ENCODE results near the gene CD151.

The CD151 gene

DNA sequence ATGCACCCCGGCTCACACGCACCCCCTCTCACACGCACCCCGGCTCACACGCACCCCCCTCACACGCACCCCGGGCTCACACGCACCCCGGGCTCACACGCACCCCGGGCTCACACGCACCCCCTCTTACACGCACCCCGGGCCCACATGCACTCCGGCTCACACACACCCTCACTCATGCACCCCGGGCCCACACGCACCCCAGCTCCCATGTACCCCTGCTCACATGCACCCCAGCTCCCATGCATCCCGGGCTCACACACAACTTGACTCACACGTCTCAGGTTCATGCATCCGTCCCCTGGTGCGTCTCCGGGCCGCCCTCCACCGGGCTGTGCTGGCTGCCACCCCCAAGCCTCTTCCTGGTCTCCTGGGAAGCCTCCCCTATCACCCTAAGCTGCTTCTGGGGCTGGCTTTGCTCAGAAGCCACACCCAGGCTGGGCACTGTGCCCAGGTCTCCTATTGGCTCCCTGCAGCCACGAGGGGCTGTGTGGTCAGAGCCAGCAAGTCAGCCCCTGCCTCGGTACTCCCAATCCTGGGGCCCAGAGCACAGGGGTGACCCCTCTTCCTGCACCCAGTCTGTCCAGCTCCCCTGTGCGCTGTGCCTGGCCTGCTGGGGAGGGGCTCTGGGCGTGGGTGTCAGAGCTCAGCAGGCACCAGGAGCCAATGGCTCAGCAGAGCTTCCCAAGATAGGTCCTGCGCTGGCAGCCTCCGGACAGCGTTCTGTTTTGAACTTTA lies 26.8 kb downstream of the CD151 start:
- peak; percentile 79 to 86 for DNase-seq

DNA sequence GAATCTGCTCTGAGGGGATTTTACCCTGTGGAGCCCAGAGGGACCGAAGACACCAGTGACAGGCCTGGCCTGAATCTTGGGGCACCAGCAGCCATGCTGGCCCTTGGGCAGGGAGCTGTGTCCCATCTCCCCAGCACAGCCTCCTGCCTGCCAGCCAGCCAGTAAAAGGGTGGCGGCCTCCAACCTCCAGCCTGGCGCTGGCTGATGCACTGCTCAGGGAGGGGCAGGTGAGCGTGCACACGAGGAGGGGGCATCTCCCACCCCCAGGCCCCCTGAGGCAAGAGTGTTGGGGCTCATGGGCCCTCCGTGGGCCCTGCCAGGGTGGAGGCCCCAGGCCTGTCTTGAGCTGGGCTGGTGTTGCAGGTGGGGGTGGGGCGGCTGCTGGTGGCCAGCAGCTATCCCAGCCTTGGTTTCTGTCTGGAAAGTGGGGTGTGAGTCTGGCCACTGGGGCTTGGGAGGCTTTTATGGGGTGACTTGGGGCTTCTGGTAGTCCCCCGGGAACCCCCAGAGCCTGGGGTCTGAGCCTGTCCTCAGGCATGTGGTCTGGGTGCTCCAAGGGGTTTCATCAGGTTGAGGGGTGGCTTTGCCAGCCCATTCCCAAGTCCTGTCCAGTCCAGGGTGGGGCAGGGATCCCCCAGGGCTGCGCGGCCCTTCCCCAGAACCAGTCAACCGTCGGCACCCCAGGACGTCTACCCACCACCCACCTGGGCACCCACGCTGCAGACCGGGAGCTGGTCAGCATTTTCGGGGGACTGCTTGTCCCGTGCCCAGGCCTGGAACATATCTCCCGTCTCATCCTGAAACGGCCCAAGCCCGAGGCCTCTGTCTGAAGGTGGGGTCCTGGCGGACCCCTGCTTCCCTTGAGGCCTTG lies 27.7 kb downstream of the CD151 start:
- no peak for DNase-seq

DNA sequence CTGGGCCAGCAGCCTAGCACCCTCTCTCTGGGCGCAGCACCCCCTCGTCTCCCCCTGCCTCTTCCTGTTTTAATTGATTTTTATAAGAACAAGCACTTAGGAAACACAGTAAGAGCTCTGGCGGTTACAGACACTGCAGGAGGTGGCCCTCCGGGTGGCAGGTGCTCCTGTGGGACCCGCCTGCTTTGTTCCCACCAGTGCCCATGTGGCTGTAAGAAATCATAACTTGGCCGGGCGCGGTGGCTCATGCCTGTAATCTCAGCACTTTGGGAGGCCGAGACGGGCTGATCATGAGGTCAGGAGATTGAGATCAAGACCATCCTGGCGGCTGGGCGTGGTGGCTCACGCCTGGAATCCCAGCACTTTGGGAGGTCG lies 28.3 kb downstream of the CD151 start:
- peak in 1 of 2 experiments; percentile 15 for DNase-seq

DNA sequence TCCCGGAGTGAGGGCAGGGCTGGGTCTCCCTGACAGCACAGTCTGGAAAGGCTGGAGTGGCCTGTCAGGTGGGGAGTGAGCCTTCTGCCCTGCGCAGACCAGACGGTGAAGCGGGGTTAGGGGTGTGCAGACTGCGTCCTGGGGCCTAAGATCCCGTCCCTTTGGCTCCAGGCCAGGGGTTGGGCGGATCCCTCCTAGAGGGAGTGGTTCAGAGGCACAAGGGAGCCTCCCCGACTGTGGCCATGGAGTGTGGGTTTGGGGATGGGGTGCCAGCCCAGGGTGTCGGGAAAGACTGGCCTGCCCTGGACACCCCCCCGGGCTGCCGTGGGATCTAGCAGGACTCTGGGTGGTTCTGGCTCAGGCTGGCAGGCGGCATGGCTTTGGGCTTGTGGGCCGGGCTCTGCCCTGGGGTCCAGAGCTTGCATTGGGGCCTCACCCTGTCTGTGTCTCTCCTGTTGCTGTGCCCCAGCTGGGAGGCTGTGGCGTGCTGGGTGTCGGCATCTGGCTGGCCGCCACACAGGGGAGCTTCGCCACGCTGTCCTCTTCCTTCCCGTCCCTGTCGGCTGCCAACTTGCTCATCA lies 29.4 kb downstream of the CD151 start:
- DNase-seq = no peak

DNA sequence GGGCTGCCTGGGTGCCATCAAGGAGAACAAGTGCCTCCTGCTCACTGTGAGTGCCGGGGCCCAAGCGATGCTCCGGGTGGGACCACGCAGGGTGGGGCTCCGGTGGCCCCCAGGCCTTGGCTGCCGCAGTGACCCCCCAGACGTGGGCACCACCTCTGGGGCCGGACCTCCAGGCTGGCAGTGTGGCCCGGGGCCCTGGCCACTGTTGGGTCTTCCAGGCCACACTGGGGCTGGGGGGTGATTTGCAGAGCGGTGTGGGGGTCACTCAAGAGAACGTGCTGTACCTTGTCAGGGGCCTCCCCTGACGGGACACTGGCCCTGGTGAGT lies 29.9 kb downstream of the CD151 start:
- DNase-seq = no peak

DNA sequence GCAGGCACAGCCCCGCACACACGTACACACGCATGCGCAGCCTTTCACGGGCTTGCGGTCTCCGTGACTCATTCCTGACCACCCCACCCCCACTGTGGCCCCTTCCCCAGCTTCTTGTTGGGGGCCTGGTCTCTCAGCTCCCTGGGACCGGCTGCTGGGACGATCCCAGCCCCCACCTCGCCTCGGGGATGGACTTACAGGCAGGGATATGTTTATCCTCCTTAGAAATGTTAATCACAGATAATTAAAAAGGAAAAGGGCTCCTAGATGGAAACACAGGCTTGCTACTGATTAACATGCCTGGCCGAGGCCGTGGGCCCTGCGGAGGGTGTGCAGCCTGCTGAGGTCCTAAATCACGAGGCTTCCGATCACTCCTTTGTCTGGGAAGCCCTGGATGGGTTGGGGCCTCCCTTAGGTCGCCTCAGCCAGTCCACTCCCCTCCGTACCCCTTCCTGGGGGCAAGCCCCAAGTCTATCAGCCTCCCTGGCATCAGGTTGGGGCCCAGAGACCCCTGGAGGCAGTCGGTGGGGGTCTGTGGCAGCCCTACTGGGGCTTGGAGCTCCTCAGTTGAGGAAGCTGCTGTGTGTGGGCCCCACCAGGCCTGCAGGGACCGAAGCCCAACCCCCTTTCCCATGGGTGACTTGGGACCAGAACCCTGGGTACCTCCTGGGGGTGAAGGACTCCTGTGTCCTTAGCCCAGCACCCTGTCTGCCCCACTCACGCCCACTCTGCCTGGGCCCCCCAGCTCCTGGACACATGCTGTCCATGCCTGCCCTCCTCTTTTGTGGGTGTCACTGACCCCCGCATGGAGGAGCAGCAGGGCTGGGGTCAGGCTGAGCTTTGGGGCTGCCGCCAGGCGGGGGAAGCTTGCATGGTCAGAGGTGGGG lies 30.5 kb downstream of the CD151 start:
- no peak for DNase-seq

DNA sequence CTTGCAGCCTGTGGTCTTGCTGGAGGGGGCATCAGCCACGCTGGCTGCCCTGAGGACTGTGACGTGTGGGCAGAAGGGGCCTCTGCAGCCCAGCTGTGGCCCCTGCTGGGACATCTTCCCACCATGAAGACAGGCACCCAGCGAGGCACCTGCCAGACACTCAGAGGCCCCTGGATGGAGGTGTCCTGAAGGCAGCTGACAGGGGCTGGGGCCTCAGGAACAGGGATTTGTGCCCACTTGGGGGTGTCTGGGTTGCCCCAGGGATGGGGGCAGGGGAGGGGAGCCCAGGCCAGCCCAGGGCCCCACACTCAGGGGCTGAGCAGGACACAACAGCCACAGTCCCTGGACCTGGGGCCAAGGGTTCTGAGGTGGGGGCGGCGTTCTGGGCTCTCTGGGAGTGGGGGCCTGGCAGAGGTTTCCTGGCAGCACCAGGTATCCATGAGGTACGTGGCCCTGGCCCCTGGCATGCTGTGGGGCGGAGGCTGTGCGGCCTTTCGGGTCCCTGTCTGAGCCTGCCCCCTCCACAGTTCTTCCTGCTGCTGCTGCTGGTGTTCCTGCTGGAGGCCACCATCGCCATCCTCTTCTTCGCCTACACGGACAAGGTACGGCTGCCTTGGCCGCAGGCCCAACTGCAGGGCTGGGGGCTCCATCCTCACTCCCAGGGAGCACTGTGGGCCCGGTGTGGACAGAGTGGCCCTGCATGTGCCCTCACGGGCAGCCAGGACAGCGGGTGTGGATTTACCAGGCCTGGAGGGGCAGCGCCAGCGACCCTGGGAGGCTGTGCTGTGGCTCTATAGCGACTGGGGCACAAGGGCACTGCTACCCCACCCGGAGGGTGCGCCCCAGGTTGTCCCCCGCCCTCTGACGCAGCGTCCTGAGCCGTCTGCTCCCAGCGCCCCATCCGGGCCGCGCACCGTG lies 31.4 kb downstream of the CD151 start:
- DNase-seq = no peak

DNA sequence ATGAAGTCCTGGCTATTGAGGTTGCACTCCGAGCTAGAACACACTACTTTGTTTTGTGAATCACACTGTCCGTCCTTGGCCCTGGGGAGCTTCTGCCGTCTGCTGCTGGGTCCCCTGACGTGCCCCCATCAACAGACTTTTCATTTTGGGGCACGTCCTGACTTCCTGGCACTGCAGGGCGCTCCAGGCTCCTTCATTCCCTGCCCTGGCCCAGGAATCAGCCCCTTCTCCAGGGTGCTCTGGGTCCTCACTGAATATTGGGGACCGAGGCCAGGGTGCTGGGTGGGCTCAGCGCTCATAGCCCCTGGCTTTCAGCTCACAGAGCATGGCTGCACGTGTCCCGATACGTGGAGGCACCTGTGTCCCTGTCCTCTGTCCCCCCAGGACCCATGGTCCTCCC lies 32.1 kb downstream of the CD151 start:
- DNase-seq = no peak

DNA sequence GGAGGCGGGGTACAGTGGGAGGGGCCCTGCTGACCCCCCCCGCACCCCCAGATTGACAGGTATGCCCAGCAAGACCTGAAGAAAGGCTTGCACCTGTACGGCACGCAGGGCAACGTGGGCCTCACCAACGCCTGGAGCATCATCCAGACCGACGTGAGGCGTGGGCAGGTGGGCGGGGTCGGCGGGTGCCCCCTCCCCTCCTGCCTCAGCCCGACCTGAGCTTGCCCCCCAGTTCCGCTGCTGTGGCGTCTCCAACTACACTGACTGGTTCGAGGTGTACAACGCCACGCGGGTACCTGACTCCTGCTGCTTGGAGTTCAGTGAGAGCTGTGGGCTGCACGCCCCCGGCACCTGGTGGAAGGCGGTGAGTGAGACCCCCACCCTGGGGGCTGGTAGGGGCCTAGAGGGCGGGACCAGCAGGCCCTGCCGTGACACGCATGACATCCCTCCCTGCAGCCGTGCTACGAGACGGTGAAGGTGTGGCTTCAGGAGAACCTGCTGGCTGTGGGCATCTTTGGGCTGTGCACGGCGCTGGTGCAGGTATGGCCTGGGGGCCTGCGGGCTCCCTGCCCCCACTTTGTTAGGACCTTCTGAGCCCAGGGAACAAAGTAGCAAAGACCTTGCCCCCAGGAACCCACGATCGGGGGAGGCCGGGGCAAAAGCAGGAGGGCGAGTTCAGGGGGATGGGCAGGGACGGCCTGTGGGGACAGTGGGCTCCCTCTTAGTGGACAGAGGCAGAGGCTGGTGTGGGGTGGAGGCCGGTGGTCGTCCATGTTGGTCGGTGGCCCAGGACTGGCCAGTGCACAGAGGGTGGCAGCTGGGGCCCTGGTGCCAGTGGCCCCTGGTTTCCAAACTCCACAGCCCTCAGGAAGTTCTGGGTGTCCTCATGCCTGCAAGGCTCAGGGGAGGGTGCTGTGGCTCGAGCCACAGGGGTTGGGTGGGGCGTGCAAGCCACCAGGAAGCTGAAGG lies 33.0 kb downstream of the CD151 start:
- DNase-seq = no peak

DNA sequence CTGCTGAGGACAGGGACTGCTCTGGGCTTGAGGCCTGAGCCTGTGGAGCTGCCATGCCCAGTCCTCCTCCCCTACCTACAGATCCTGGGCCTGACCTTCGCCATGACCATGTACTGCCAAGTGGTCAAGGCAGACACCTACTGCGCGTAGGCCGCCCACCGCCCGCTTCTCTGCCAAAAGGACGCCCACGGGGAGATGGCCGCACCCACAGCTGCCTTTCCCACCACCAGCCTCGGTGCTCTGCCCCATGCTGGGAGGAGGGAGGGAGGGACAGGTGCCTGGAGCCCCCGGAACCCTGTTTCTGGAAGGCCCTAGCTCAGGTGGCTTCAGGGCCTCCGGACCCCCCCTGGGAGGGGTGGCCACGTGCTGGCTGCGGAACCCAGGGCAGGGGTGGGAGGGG lies 33.7 kb downstream of the CD151 start:
- DNase-seq = no peak

DNA sequence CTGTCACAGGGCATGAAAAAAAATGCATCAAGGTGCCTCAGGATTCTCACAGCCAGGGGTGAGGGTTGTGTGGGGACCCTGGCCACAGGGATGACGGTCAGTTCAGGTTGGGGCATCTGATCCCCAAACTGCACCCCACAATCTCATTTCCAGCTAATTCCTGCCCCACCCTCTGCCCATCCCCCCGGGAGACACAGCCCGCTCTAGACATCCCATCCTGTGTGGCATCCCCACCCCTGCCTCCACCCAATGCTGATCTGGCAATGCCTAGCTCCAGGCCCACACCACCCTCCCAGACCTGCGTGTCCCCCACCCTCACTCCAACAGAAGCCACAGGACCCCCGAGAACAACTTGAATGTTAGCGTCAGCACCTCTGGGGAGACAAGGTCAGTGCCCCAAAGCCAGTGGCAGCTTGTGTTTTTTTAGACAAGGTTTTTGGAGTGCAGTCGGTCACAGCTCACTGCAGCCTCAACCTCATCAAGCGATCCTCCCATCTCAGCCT lies 35.2 kb downstream of the CD151 start:
- no peak for DNase-seq

DNA sequence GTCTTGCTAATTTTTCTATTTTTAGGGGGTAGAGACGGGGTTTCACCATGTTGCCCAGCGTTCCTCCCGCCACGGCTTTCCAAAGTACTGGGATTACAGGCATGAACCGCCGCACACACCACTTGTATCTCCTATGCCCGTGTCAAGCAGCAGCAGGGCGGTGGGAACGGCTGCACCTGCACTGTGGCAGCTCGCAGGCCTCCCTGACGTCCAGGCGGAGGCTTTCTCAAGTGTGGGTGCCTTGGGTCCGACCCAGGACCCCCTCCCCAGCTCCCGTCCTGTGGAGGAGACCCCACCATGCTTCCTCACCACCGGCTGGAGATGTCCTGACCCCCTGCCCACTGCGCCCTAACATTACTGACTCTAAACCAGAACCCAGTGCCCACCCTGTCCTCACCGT lies 35.6 kb downstream of the CD151 start:
- DNase-seq = no peak

DNA sequence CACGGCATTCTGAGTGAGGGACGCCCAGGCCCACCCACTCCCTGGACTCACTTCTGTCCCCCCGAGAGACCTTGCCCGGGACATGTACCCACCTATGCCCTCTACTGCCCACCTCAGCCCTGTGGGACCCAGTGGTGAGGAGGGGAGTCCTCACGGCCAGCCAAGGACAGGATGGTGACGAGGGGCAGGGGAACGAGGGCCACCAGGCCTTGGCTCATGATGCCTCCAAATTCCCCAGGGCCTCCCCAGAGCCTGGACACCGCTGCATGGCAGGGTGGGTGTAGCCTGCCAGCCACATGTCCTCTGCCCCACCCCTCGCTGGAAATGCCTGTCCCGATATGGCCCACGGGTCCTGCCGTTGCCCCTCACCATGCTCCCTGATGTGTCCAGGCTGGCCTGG lies 36.0 kb downstream of the CD151 start:
- no peak for DNase-seq

DNA sequence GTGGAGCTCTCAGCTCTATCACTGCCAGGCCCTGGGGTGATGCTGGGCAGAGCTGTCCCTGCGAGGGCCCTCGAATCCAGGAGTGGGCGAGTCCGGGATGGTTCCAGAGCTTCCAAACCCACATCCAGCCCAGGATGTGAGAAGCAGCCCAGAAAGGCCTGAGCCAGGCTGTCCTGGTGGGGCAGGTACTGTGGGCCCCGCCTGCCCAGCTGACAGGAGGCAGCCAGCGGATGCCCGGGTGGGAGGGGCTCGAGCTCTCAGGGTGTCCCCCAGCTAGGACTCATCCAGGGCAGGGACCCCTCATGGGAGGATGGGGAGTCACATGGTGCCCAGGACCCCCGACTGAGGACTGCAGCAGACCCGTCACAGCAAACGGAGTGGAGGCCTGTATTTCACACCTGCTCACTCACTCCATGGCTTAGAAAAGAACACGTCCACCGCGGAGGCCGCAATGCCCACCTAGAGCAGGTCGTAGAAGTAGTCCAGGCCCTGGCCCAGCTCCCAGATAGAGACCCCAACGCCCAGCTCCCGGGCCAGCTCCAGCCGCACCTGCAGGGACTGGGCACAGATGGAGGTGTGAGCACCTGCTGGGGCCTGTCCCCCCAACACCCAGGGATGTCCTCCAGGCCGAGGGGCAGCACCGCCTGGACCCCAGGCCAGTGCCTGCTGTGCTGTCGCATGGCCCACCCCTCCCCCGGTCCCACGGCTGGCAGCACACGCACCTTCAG lies 36.8 kb downstream of the CD151 start:
- no peak for DNase-seq

DNA sequence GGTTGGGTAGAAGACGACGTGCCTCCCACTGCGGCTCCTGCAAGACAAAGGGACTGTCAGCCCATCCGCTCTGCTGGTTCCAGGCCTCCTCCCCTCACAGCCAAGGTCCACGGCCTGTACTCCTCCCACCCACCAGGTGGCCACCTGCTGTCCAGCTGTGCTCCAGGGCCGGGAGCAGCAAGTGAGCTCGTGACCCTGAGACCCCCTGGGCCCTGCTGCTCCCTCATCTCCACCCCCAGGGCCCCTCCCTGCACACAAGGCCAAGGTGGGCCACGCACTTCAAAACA lies 37.3 kb downstream of the CD151 start:
- DNase-seq = no peak

DNA sequence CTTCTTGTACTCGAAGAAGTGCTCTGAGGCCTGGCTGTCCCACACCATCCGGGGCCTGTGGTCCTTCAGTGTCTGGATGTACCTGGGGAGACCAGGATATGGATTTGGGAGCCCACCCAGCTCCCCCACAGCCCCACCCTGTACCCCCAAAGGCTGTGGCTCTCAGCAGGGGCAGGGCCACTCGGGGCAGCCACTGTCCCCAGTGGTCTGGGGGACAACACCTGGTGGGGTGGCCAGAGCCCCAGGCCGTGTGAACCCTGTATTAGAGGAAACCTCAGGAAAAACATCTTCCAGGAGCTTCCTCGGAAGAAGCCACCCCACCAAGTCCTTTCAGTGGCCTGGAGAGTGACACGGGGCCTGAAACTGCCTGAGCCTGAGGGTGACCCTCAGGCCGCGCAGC lies 37.7 kb downstream of the CD151 start:
- no peak for DNase-seq

DNA sequence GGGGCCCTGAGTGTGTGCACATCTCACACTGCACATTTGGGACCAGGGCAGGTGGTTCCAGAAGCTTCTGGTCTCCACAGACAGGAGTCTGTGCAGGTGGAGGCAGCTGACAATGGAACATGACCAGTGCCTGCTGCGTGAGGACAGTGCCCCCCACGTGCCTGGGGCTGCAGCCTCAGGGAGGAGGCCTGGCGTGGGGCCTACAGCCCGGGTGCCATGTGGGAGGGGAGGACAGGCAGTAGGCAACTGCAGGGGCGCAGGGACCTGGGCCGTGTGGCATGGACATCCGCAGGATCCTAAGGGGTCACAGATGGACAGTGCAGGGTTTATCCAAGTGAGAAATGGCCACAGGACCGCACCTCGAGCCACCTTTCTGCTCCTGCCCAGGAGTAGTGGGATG lies 38.7 kb downstream of the CD151 start:
- no peak for DNase-seq

DNA sequence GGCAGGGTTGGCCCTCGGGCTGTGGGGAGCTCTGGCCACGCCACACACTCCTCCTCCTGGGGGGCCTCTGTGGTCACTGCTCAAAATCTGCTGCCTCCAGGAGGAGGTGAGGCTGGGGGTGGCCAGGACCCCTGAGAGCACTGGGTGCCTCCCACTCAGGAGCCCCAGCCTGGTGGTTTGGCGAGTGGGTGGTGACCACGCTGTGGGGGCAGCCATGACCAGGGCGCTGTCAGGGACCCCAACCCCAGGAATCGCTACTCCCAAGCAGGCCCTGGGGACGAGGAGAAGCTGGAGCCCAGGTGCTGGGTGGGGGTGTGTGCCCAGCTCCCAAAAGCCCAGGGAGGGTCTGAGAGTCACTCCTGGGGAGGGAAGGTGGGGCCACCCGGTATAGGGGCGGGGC lies 40.0 kb downstream of the CD151 start:
- no peak for DNase-seq

DNA sequence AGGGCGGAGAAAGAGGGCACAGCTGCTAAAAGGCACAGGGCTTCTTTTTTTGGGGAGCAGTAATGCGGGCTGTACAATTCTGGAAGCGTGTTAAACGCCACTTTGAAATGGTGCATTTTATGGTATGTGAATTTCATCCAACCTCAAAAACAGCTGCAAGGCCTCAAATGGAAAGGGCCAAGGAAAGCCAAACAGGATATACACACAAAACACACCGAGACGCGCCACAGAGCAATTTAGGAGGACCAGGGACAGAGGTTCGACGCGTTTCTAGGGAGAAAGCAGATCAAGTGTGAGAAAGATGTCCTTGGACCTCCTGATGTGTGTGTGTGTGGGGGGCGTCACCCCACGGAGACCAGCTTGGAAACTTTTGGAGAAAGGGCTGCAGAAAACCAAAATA lies 41.0 kb downstream of the CD151 start:
- no peak for DNase-seq

DNA sequence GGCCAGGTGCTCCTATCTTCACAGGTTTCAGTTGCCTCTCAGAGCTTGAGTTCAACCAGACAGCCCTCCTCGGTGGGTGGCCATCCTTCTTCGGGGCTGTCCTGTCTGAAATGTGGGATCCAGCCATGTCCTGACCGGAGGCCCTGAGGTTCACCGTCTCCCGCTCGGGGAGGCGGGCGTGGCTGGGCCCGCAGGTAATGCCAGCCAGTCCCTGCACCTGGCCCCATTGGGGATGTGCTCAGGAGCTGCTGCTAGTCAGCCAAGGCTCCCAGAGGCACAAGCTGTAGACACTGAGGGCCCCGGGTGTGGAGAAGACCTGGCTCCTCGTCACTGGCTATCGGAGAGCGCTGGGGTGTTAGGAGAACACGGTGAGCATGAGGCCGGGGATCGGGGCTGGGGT lies 42.5 kb downstream of the CD151 start:
- DNase-seq = no peak

Data from NCI-H2081 (cell line).